Spleen (tissue), 13 donors: ENCODE measurements around the gene OSBPL9. TPM values are rescaled to one million over a fixed set of nuclear protein-coding genes. Genes with fewer than 3 reads are reported as not detected.
A peak's percentile ranks its signal among the peaks of the same experiment; 100 is the strongest.

Source experiments
- DNase-seq: peaks from one replicate; pipeline ENCODE4 v3.0.0-alpha.2; 2020
- H3K27ac ChIP-seq, 8 donors: fragments of 200-600 bp; sonication (generic) in 7 of 8; 1 replicate in 4 of 8; 2 replicates in 4 of 8; pipeline versions ENCODE4 v1.5.0 to v1.8.0; 2016 to 2021; ENCODE audit warnings: inconsistent platforms in 4 of 8, mild to moderate bottlenecking in 4 of 8, moderate library complexity in 1 of 8
- H3K27me3 ChIP-seq, 7 donors: fragments of 200-600 bp; sonication (generic) in 6 of 7; replicated peaks in 1 of 7; 1 replicate in 4 of 7; 2 replicates in 3 of 7; pipeline versions ENCODE4 v1.5.0 to v1.8.0; 2016 to 2021; ENCODE audit warnings: inconsistent platforms in 3 of 7, mild to moderate bottlenecking in 1 of 7
- H3K36me3 ChIP-seq, 6 donors: fragments of 200-600 bp; sonication (generic) in 5 of 6; 1 replicate in 4 of 6; 2 replicates in 2 of 6; pipeline versions ENCODE4 v1.5.0 to v1.8.0; 2016 to 2021; ENCODE audit warnings: inconsistent platforms in 2 of 6
- H3K4me1 ChIP-seq, 6 donors: fragments of 200-600 bp; sonication (generic) in 5 of 6; 1 replicate in 3 of 6; 2 replicates in 3 of 6; pipeline versions ENCODE4 v1.5.0 to v1.8.0; 2016 to 2021; ENCODE audit warnings: inconsistent platforms in 3 of 6
- H3K4me3 ChIP-seq, 8 donors: fragments of 200-600 bp; sonication (generic) in 7 of 8; 1 replicate in 4 of 8; 2 replicates in 4 of 8; pipeline versions ENCODE4 v1.5.0 to v1.8.0; 2016 to 2021; ENCODE audit warnings: inconsistent platforms in 4 of 8, mild to moderate bottlenecking in 4 of 8, moderate library complexity in 2 of 8
- H3K9me3 ChIP-seq, 8 donors: fragments of 200-600 bp; sonication (generic) in 7 of 8; 1 replicate in 4 of 8; 2 replicates in 4 of 8; pipeline versions ENCODE4 v1.5.0 to v1.8.0; 2016 to 2021; ENCODE audit warnings: inconsistent platforms in 4 of 8
- CTCF ChIP-seq, 11 experiments: fragments of 200-600 bp in 7 of 11; fragments of 450-650 bp in 4 of 11; sonication (generic) in 4 of 11; IDR thresholded peaks in 8 of 11; conservative IDR thresholded peaks in 3 of 11; 1 replicate in 7 of 11; 2 replicates in 4 of 11; pipeline versions ENCODE4 v1.4.0 to v1.8.0; 2016 to 2021; ENCODE audit warnings: antibody characterized with exemption in 11 of 11, inconsistent platforms in 4 of 11, mild to moderate bottlenecking in 1 of 11
- POLR2A ChIP-seq, 3 donors: fragments of 450-650 bp; IDR thresholded peaks; one replicate each; pipeline ENCODE4 v1.5.1; 2017; ENCODE audit warnings: antibody characterized with exemption in 3 of 3, mild to moderate bottlenecking in 1 of 3
- POLR2AphosphoS5 ChIP-seq, 3 donors: sonication (generic); formaldehyde crosslinking; IDR thresholded peaks; one replicate each; pipeline ENCODE4 v1.5.1; 2017; ENCODE audit warnings: antibody characterized with exemption in 3 of 3
- WGBS, 5 donors: extraction: QIAGEN DNeasy Blood & Tissue Kit in 3 of 5; methylation state at CpG; one replicate each; pipeline versions ENCODE4 v1.1.5 to v1.1.7; 2013 to 2018; 5-methylcytosine and 5-hydroxymethylcytosine counted together
- intact Hi-C: fragments of 100-400 bp; cut with DNase I; formaldehyde crosslinking; loops from one replicate; pipeline ENCODE4 v1.15.0; 2023; ENCODE audit warnings: low total_unique reads
- long read RNA-seq, 2 donors: transcript quantifications; one replicate each; lab custom pipeline, GENCODE V29; 2026
- polyA plus RNA-seq, 3 donors: library from polyadenylated mRNA; stranded (reverse); fragments of 200-250 nt; gene quantifications; one replicate each; pipeline ENCODE4 v1.2.1, GENCODE V29; 2013
- total RNA-seq, 7 donors: library from RNA; depleted of rRNA in 3 of 7; stranded (reverse); fragments of >200 nt in 3 of 7; fragmentation: NEBNext Ultra II Directional in 4 of 7; extraction: Animal tissue kit (Norgen Biotek cat#: 25700) in 4 of 7; gene quantifications; one replicate each; pipeline versions ENCODE4 v1.1.0 to v1.2.1, GENCODE V29; 2016 to 2021
- donor health status: healthy with polysubstance abuse.
- donor health status: DM: no; HTN: no; CAD: no; lungs with moderate emphysema.
- donor health status: DM: no; HTN: no; CAD: no.
- donor health status: Bipolar disorder and iron deficiency.
- donor health status: healthy.
- donor health status: DM: no; HTN: no; CAD: no.
- donor health status: DM: yes; HTN: yes; CAD: no.

The OSBPL9 gene
- total RNA-seq (10 to 100 TPM; 59.9 to 97.4 (median 85.6) TPM), polyA plus RNA-seq (10 to 100 TPM; 34.6 to 44.3 (median 36.2) TPM)
- long read RNA-seq, donor 1, partial matches to known transcripts = 14 of 20 reads
- long read RNA-seq, donor 1, other reads (novel, unspliced or antisense) = 0 of 20 reads
- long read RNA-seq, donor 2, partial matches to known transcripts = 6 of 13 reads
- long read RNA-seq, donor 2, other reads (novel, unspliced or antisense) = 0 of 13 reads

DNA sequence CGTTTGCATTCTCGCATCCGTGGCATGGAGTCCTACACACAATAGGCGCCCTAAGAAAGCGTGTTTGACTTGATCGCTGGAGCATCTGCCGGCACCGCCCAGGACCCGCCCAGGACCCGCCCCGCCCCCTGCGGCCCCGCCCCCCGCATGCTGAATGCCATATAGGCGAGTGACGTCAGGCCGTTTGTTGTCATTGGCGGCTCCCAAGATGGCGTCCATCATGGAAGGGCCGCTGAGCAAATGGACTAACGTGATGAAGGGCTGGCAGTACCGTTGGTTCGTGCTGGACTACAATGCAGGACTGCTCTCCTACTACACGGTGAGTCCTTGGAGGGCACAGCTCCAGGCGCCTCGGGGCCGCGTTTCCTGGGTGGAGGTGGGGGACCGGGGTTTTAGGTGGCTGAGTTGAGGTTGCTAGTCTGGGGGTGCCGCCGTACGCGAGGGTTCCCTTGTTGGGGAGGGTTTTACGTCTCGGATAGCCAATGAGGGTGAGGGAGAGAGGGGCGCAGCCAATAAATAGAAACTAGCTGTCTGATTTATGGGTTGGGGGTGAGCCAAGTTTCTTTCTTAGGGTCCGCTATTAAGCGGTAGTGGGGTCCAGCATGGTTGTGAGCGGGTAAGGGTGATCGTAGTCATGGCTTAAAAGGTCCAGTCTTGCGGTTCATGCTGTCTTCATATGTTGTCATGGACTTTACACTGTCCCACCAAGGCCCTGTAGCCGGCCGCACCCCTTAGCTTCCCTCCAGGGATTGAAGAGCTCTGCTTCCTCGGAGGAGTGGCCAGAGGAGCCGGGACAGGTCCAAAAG lies at the start of gene OSBPL9:
Gene OSBPL9, plus strand, starts transcription at position 190 of the 806 bp plus-strand sequence. Its CDS starts 19 bp downstream, at position 209.
- peak within 1 kb of the TSS; percentile 70 to 88 (median 78) for H3K4me3 ChIP-seq

DNA sequence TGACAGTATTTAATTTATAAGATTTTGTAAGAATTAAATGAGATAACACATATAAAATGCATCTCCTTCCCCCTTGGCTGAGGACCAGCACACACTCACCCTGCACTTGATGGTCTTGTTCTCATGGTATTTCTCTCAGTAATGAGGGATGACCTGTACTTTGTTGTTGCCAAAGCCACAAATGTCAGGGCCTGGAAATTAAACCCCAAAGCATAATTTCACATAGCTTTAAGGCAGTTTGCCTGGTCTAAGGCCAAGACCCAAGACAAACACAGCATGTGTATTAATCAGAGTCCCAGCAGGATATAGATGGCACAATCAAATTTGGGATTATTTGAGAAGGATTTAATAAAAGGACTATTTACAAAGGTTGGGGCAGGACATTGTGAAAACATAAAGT lies 49.2 kb upstream of the OSBPL9 start:
- DNase-seq = no peak
- no peak overlapping the region for H3K27ac ChIP-seq
- TF ChIP-seq CTCF (IDR thresholded peaks at IDR 0.05 in 8 of 11, conservative IDR thresholded peaks at IDR 0.05 in 3 of 11) (no peak), POLR2A (IDR thresholded peaks at IDR 0.05) (no peak), POLR2AphosphoS5 (IDR thresholded peaks at IDR 0.05) (no peak)

More for the DNA sequence above, at the start of gene OSBPL9:
- no peaks in the 10 kb centered on the region for H3K27me3 ChIP-seq
- H3K9me3 ChIP-seq = no peaks in the 10 kb centered on the region
- peaks cover 10 to 60% (median 45%) of the 10 kb centered on the region in 6 donors for H3K4me1 ChIP-seq
- TF ChIP-seq CTCF (IDR thresholded peaks at IDR 0.05 in 8 of 11, conservative IDR thresholded peaks at IDR 0.05 in 3 of 11) = no peak
- TF ChIP-seq POLR2AphosphoS5 (IDR thresholded peaks at IDR 0.05) = peak; percentile 90 to 95 (median 91)
- peak in 2 of 3 donors; percentile 20 to 34 for TF ChIP-seq POLR2A (IDR thresholded peaks at IDR 0.05)
- no peaks in the 10 kb centered on the region for H3K36me3 ChIP-seq
- peak within 1 kb of the TSS; percentile 69 to 93 (median 90) for H3K27ac ChIP-seq
- intact Hi-C loops = no loop called here
- 0 to 1% (median 0%) methylated on average over 40 to 45 of the region's 45 CpGs for WGBS, 5 donors
- DNase-seq = peak; percentile 96

GRCh38 chr1:51568231-51568935 lies 48.5 kb upstream of the OSBPL9 start:
- Histone ChIP-seq H3K36me3 (no peaks in the 10 kb centered on the region), H3K4me1 (peaks cover 21 to 47% (median 42%) of the 10 kb centered on the region in 6 donors), H3K9me3 (no peaks in the 10 kb centered on the region), H3K4me3 (no peak overlapping the region), H3K27ac (peak overlapping the region in 7 of 8 donors; percentile 72 to 87 (median 81)), H3K27me3 (no peaks in the 10 kb centered on the region)
- no peak for DNase-seq
- intact Hi-C loops = loop anchor here (5.0 kb wide), 1 partner anchor 199 kb away; no protein-coding TSS in a partner anchor
- WGBS, 5 donors = 85 to 94% (median 91%) methylated on average over 7 of the region's 7 CpGs
- no peak for TF ChIP-seq CTCF (IDR thresholded peaks at IDR 0.05 in 8 of 11, conservative IDR thresholded peaks at IDR 0.05 in 3 of 11)
- TF ChIP-seq POLR2AphosphoS5 (IDR thresholded peaks at IDR 0.05) = no peak
- no peak for TF ChIP-seq POLR2A (IDR thresholded peaks at IDR 0.05)

More for the DNA sequence above, 49.2 kb upstream of the OSBPL9 start:
- H3K27me3 ChIP-seq = no peaks in the 10 kb centered on the region
- no peak overlapping the region for H3K4me3 ChIP-seq
- H3K36me3 ChIP-seq = no peaks in the 10 kb centered on the region
- intact Hi-C loops = loop anchor here (5.0 kb wide), 1 partner anchor 200 kb away; no protein-coding TSS in a partner anchor
- peaks cover 21 to 47% (median 42%) of the 10 kb centered on the region in 6 donors for H3K4me1 ChIP-seq
- no peaks in the 10 kb centered on the region for H3K9me3 ChIP-seq
